Testis (tissue), 3 donors: ENCODE measurements around the gene SNPH. TPM values are rescaled to one million over a fixed set of nuclear protein-coding genes. Genes with fewer than 3 reads are reported as not detected.

Experiments
- DNase-seq: peaks from one replicate; pipeline ENCODE4 v3.0.0-alpha.2; 2019
- H3K27ac ChIP-seq, 2 donors: fragments of 200-600 bp; sonication (generic); one replicate each; pipeline ENCODE4 v1.5.1; 2019
- H3K27me3 ChIP-seq: fragments of 200-600 bp; sonication (generic); one replicate; pipeline ENCODE4 v1.5.1; 2019
- H3K36me3 ChIP-seq: fragments of 200-600 bp; sonication (generic); one replicate; pipeline ENCODE4 v1.5.1; 2017; ENCODE audit warnings: low read depth; ENCODE audit errors: missing control alignments
- H3K4me1 ChIP-seq: fragments of 200-600 bp; sonication (generic); one replicate; pipeline ENCODE4 v1.5.1; 2019
- H3K4me3 ChIP-seq, 2 donors: fragments of 200-600 bp; sonication (generic); one replicate each; pipeline ENCODE4 v1.5.1; 2017 to 2019
- H3K9me3 ChIP-seq: fragments of 200-600 bp; sonication (generic); one replicate; pipeline ENCODE4 v1.5.1; 2017
- CTCF ChIP-seq, 3 experiments: fragments of 450-650 bp in 2 of 3; fragments of 200-600 bp in 1 of 3; sonication (generic) in 1 of 3; IDR thresholded peaks; one replicate each; pipeline ENCODE4 v1.5.1; 2016 to 2019; ENCODE audit warnings: antibody characterized with exemption in 3 of 3, mild to moderate bottlenecking in 2 of 3, moderate library complexity in 1 of 3
- POLR2A ChIP-seq: fragments of 450-650 bp; IDR thresholded peaks from one replicate; pipeline ENCODE4 v1.6.1; 2017; ENCODE audit warnings: antibody characterized with exemption, mild to moderate bottlenecking, moderate library complexity
- WGBS, 2 donors: methylation state at CpG; one replicate each; pipeline ENCODE4 v1.1.5; 2018; 5-methylcytosine and 5-hydroxymethylcytosine counted together
- intact Hi-C: fragments of 100-400 bp; cut with DNase I; formaldehyde crosslinking; loops from one replicate; pipeline ENCODE4 v1.15.1; 2023; ENCODE audit warnings: low total_unique reads
- polyA plus RNA-seq: library from polyadenylated mRNA; stranded (reverse); fragments of 350-450 nt; fragmentation: Illumina TruSeq; extraction: RNeasy Lipid Tissue Mini Kit (QIAGEN cat#74804); gene quantifications from one replicate; pipeline ENCODE4 v1.2.3, GENCODE V29; 2014; ENCODE audit warnings: low read depth, low replicate concordance; ENCODE audit not compliant: insufficient read depth
- total RNA-seq, 2 donors: library from RNA; depleted of rRNA; stranded (reverse); fragments of >200 nt; gene quantifications; one replicate each; pipeline ENCODE4 v1.2.3, GENCODE V29; 2016

SNPH gene
- total and polyA plus RNA-seq, 3 donors from 2014 or later, result 4.2 to 10.4 (median 9.0) TPM

GRCh38 chr20:1302685-1303541 lies 36.8 kb downstream of the SNPH start:
- Histone ChIP-seq H3K36me3 (no peaks in the 10 kb centered on the region), H3K4me3 (no peak overlapping the region), H3K27me3 (no peaks in the 10 kb centered on the region), H3K27ac (no peak overlapping the region), H3K9me3 (no peaks in the 10 kb centered on the region), H3K4me1 (no peaks in the 10 kb centered on the region)
- 81 to 86% methylated on average over 12 of the region's 12 CpGs for WGBS, 2 donors
- intact Hi-C loops, result no loop called here
- no peak for DNase-seq
- TF ChIP-seq POLR2A (no peak), CTCF (IDR thresholded peaks at IDR 0.05) (no peak)

- H3K4me1 ChIP-seq, result no peaks in the 10 kb centered on the region
- no peak overlapping the region for H3K27ac ChIP-seq
- DNase-seq, result no peak
- H3K4me3 ChIP-seq, result no peak overlapping the region
- 58 to 82% methylated on average over 9 to 31 of the region's 31 CpGs for WGBS, 2 donors
- TF ChIP-seq CTCF (IDR thresholded peaks at IDR 0.05), result no peak
- no peak for TF ChIP-seq POLR2A
- H3K27me3 ChIP-seq, result no peaks in the 10 kb centered on the region
- H3K9me3 ChIP-seq, result no peaks in the 10 kb centered on the region
- H3K36me3 ChIP-seq, result no peaks in the 10 kb centered on the region
- intact Hi-C loops, result no loop called here
Measured at GRCh38 chr20:1304710-1305515, 38.8 kb downstream of the SNPH start.

DNA sequence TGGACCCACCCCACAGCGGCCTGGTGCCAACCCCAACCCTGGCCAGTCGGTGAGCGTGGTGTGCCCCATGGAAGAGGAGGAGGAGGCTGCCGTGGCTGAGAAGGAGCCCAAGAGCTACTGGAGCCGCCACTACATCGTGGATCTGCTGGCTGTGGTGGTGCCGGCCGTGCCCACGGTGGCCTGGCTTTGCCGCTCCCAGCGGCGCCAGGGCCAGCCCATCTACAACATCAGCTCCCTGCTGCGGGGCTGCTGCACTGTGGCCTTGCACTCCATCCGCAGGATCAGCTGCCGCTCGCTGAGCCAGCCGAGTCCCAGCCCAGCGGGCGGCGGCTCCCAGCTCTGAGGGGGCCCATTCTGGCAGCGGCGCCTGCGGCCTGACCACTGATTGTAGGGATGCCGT lies 39.6 kb downstream of the SNPH start:
- Histone ChIP-seq H3K36me3 (no peaks in the 10 kb centered on the region), H3K27ac (no peak overlapping the region), H3K9me3 (no peaks in the 10 kb centered on the region), H3K4me1 (no peaks in the 10 kb centered on the region), H3K4me3 (no peak overlapping the region), H3K27me3 (no peaks in the 10 kb centered on the region)
- 89 to 94% methylated on average over 11 to 24 of the region's 24 CpGs for WGBS, 2 donors
- no peak for DNase-seq
- intact Hi-C loops, result no loop called here
- no peak for TF ChIP-seq CTCF (IDR thresholded peaks at IDR 0.05)
- TF ChIP-seq POLR2A, result no peak

DNA sequence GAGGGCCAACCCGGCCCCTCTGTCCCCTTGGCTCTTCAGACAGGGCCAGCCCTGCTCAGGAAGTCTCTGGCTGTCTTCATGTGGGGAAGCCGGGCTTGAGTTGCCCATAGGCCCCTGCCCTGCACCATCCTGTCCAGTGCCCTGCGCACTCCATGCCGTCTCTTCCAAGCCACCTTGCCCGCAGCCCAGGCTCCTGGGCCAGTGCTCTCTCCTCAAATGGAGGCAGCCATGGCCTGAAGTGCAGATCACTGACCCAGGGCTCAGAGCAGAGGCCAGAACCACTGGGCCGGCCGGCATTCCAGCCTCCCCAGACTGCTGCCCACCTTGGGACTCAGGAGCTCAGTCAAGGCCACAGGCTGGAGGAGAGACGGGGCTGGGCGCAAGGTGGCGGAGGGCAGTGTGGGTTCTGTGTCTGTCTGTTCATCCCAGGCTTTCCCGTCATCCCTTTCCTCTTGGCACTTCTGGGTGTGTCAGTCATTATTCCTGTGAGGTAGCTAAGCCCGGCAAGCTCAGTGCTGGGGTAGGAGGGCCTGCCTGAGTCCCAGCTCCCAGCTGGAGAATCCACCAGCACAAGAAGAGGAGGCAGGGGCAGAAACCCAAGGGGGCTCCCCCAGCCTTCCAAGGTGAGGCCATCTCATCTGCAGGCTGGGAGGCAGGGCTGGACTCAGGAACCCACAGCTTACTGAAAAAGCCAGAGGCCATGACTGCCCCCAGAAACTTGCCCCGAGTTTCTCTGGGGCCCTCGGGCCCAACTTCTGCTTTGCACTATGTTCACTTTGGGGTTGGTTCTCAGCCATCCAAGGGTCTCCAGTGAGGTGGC lies 40.4 kb downstream of the SNPH start:
- Histone ChIP-seq H3K27ac (no peak overlapping the region), H3K27me3 (no peaks in the 10 kb centered on the region), H3K36me3 (no peaks in the 10 kb centered on the region), H3K9me3 (no peaks in the 10 kb centered on the region), H3K4me1 (no peaks in the 10 kb centered on the region), H3K4me3 (no peak overlapping the region)
- 87 to 88% methylated on average over 6 to 14 of the region's 14 CpGs for WGBS, 2 donors
- intact Hi-C loops, result no loop called here
- no peak for DNase-seq
- no peak for TF ChIP-seq POLR2A
- TF ChIP-seq CTCF (IDR thresholded peaks at IDR 0.05), result no peak
